Measurements from ENCODE around the gene IL6ST.
A peak's percentile ranks its signal among the peaks of the same experiment; 100 is the strongest.
"Not testable (repeated sequence)": the region's sequence is repeated elsewhere in the genome, so short reads cannot be mapped to it uniquely, and the experiment has no call there.

Gene IL6ST

DNA sequence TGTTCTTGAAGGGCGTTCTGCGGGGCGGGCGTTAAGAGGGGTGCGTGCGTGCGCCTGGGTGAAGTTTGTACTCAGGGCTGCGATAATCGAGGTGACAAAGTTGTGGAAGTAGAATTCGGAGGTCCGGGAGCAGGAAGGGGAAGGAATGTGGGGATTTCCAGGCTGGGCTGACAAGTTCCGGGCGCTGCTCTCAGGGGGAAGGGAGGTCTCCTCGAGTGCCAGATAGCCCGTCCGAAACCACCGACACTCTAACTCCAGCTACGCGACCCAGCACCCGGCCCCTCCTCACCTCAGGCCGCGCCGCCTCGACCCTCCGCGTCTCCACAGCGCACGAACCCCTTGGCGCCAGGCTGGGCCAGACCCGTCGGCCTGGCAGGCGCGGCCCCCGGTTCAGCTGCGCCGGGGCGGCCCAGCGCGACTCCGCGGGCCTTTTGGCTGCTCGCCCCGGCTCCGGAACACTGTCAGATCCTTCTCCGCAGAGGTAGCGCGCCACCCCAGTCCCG lies at the start of gene IL6ST:
TSS of gene IL6ST (minus strand) at position 469 of the 503 bp plus-strand sequence. CDS start 18,685 bp downstream, outside the sequence.
- peak; percentile 48 for DNase-seq (ENCODE audit: low read depth)

GRCh38 chr5:56039985-56040384 lies 45.2 kb upstream of the IL6ST start:
- DNase-seq (ENCODE audit: low read depth): no peak

GRCh38 chr5:56038206-56038605 lies 43.4 kb upstream of the IL6ST start:
- DNase-seq (ENCODE audit: low read depth): not testable (repeated sequence)

GRCh38 chr5:56037531-56038010 lies 42.8 kb upstream of the IL6ST start:
- DNase-seq (ENCODE audit: low read depth): no peak

GRCh38 chr5:56035394-56035793 lies 40.6 kb upstream of the IL6ST start:
- not testable (repeated sequence) for DNase-seq (ENCODE audit: low read depth)

DNA sequence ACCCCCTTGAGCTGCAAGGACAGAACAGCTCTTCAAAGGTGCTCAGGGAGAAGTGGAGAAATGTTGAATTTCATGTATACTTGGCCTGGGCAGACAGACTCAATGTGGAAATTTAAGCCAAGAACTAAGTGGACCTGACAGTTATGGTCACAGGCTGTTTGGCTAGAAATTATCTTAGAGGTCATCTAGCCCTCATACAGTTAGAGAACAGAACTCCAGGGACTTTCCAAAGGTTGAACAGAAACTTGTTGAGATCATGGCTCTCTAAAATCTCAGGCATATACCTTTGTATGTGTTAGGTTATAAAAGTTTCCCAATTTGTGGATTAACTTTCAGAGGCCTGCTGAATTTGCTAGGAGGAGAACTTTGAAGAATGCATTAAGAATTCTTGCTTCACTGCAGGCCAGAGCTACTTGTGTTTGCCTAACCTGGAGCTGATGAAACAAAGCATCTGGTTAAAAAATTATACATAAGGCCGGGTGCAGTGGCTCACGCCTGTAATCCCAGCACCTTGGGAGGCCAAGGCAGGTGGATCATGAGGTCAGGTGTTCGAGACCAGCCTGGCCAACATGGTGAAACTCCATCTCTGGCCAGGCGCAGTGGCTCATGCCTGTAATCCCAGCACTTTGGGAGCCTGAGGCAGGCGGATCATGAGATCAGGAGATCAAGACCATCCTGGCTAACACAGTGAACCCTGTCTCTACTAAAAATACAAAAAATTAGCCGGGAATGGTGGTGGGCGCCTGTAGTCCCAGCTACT lies 35.3 kb upstream of the IL6ST start:
- not testable (repeated sequence) for DNase-seq (ENCODE audit: low read depth)

DNA sequence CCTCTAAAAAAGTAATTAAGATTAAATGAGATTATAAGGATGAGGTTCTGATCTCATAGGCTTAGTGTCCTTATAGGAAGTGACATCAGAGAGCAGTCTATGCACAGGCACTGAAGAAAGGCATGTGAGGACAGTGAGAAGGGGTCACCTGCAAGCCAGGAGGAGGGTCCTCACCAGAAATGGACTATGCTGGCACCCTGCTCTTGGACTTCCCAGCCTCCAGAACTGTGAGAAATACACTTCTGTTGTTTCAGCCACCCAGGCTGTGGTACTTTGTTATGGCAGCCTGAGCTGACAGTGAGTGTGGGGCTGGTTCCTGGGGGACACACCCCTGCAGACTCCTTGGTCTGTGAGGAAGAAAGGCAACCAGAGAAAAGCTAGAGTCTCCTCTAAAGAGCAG lies 34.7 kb upstream of the IL6ST start:
- DNase-seq (ENCODE audit: low read depth): no peak

- no peak for DNase-seq (ENCODE audit: low read depth)
Measured at GRCh38 chr5:56028708-56029107, 33.9 kb upstream of the IL6ST start.

- peak; percentile 54 for DNase-seq (ENCODE audit: low read depth)
Measured at GRCh38 chr5:56026863-56027300, 32.1 kb upstream of the IL6ST start.

GRCh38 chr5:56025151-56025885 lies 30.6 kb upstream of the IL6ST start:
- no peak for DNase-seq (ENCODE audit: low read depth)

DNA sequence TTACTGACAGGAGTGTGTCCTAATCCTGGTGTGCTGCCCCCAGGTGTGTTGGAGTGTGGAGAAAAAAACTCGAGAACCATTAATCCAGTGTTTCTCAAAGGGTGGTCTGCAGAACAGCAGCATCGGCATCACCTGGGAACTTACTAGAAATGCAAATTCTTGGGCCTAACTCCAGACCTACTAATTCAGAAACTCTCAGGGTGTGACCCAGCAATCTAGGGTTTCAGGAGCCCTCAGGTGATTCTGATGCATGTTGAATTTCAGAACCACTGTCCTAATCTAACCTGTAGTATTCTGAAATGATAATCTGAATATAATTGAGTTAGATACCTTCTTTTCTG lies 30.0 kb upstream of the IL6ST start:
- DNase-seq (ENCODE audit: low read depth): no peak

GRCh38 chr5:56023296-56023695 lies 28.5 kb upstream of the IL6ST start:
- DNase-seq (ENCODE audit: low read depth): no peak

GRCh38 chr5:56019306-56020272 lies 24.8 kb upstream of the IL6ST start:
- peak; percentile 69 for DNase-seq (ENCODE audit: low read depth)

GRCh38 chr5:56018832-56019231 lies 24.1 kb upstream of the IL6ST start:
- DNase-seq (ENCODE audit: low read depth): no peak

- not testable (repeated sequence) for DNase-seq (ENCODE audit: low read depth)
Measured at GRCh38 chr5:56014701-56015100, 19.9 kb upstream of the IL6ST start.

- DNase-seq (ENCODE audit: low read depth): not testable (repeated sequence)
Measured at GRCh38 chr5:56013939-56014338, 19.2 kb upstream of the IL6ST start.

DNA sequence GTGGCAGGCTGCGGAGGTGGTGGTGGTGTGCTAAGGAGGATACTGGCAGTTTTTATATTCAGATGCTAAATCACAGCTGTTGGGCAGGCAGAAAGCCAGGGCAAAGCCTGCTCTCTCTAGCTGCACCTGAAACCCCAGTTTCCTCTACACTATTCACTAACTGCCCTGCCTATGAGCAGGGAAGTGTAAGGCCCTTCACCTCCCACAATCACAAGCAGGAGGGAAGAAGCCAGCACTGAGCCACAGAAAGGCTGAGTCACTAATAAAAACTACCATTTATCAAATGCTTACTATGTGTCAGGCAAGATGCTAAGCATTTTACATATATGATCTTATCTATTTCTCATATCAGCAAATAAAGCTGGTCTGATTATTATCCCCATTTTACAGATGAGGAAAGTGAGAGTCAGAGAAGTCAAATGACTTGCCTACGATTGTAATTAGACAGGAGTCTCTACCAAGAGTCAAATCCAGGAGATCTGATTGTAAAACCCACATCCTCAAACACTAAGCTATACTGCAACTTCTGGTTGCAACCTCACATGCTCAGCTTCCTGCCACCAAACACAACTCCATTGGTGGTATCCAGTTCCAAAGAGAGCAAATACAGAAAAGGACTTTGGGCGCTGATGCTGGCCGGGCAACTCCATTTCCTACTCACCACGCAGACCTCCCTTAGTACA lies 17.7 kb upstream of the IL6ST start:
- DNase-seq (ENCODE audit: low read depth): no peak

DNA sequence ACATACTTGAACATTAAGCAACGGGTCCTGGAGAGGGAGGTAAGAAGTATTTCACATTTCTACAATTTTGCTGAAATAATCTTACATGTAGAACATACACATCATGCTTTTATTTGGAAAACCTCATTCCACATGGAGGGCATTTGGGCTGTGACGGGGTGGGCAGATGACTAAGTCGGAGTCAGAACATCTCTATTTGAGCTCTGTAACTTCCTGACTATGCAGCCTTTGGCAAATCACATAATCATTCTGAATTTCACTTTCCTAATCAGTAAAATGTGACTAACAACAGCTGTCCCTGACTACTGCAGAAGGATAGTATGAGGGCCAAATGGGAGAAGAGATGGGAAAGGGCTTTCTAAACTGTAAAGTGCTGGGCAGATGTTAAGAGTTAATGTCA lies 17.1 kb upstream of the IL6ST start:
- DNase-seq (ENCODE audit: low read depth): peak; percentile 74

DNA sequence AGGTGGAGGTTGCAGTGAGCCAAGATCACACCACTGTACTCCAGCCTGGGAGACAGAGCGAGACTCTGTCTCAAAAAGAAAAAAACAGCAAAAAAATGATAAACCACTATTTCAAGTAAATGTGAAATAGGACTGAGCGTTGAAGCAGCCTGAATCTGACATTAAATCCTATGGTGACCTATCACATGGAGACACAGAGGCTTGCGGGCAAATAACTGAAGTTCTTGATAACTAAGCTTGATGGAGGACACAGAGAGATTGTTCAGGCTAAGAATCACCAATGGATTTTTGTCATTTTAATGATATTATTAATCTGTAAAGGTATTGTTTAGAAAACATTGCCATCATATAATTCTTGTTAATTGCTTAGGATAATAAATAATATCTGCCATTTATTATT lies 15.7 kb upstream of the IL6ST start:
- DNase-seq (ENCODE audit: low read depth): no peak

GRCh38 chr5:56006600-56006999 lies 11.8 kb upstream of the IL6ST start:
- DNase-seq (ENCODE audit: low read depth): no peak

- no peak for DNase-seq (ENCODE audit: low read depth)
Measured at GRCh38 chr5:56006094-56006493, 11.3 kb upstream of the IL6ST start.
